GM19438 (cell line): ENCODE results near the gene PDLIM3.
"Not testable (repeated sequence)": the region's sequence is repeated elsewhere in the genome, so short reads cannot be mapped to it uniquely, and the experiment has no call there.

Experiments used
- ATAC-seq: cut with Tn5 transposase; IDR thresholded peaks from one replicate; pipeline ENCODE4 v1.9.1; 2021; ENCODE audit warnings: low read depth; ENCODE audit not compliant: unreplicated experiment

Gene PDLIM3

DNA sequence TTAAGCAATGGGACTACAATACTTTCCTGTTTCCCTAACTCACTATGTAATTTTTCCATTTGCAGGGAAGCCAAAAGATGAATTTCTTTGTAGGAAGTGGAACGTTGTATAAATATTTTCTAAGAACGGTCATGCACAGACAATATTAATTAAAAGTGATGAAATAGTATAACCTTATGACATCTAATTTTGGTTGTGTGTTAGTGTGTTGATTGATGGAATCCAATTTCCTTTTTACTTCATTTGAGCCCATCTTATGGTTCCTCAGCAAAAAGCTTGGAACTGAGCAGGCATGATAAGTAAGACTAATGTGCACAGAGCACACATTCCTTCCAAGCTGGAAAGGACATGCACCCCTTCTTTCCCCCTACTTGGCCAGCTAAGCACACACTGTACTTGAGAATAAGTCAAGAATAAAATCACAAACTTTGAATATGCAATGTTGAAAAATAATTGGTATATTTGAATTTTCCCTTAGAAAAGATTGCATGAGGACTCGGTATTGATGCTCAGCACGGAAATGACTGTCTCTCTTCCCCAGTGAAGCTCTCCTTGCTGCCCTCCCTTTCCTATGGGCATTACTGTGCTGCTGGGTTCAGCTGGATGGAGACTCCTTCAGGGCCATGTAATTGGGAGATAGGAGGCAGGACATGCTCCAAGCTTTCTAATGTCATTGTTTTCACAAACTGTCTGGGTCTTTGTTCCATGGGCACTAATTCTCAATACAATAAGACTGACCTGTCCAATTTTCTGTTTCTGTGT is 19.2 kb upstream of the PDLIM3 start:
- ATAC-seq = no peak

DNA sequence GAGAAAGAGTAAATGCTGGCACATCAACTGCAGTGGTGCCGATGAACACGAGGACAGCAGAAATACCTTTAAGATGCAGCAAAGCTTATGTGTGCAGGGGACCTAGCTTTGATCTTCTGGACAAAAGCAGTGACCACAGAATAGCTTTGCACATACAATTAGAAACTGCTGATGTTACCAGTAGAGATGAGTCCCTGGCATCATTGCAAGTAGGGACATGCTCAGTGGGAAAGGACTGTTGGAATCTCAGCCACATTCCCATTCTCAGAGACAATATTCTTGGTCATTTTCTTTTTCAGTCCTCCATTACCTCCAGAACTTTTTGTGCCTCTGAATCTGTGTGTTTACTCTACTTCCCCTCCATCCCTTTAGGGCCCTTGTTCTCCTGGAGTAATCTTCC is 16.9 kb upstream of the PDLIM3 start:
- no peak for ATAC-seq

- no peak for ATAC-seq
Observed at GRCh38 chr4:185550933-185551332, 15.6 kb upstream of the PDLIM3 start.

DNA sequence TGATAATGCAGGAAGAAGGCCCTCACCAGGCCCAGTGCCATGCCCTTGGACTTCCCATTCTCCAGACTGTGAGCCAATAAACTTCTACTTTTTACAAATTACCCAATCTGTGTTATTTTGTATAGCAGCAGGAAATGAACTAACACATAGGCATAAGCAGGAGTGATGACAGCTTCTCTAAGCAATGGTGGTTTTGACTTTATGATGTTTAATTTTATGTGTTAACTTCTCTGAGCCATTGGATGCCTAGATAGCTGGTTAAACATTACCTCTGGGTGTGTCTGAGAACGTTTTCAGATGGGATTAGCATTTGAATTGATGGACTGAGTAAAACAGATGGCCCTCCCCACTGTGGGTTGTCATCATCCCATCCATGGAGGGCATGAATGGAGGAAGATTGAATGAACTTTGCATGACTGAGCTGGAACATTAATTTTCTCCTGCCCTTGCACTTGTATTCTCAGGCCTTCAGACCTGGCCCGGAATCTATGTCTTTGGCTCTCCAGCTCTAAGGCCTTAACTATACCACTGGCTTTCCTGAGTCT is 13.9 kb upstream of the PDLIM3 start:
- ATAC-seq = no peak

DNA sequence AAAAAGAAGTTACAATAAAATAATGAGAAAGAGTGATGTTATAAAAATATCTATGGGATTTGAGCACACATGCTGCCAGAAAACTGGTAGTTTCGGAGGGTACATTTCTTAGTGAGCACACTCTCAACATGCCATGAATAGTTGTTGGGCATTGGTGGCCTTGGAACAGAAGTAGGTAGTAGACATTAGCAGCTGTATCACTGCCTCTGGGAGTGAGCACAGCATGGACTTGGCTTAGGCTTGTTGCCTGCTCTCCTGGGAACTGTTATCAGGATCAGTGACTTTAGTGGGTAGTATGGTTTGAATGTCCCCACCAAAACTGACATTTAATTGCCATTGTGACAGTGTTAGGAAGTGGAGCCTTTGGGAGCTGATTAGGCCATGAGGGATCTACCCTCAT is 13.3 kb upstream of the PDLIM3 start:
- ATAC-seq = no peak

DNA sequence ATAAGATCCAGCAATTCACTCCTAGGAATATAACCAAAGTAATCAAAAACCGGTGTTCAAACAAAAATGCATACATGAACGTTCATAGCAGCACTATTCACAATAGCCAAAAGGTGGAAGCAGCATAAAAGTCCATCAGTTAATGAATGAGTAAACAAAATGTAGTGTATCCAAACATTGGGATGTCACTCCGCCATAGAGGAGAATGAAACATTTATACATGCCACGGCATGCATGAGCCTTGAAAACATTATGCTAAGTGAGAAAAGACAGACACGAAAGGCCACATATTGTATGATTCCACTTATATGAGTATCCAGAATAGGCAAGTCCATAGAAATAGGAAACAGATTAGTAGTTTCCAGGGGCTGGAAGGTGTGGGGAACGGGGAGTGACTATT is 11.0 kb upstream of the PDLIM3 start:
- ATAC-seq = no peak

GRCh38 chr4:185542626-185543315 is 7.5 kb upstream of the PDLIM3 start:
- no peak for ATAC-seq

GRCh38 chr4:185541251-185541727 is 6.0 kb upstream of the PDLIM3 start:
- ATAC-seq = no peak

DNA sequence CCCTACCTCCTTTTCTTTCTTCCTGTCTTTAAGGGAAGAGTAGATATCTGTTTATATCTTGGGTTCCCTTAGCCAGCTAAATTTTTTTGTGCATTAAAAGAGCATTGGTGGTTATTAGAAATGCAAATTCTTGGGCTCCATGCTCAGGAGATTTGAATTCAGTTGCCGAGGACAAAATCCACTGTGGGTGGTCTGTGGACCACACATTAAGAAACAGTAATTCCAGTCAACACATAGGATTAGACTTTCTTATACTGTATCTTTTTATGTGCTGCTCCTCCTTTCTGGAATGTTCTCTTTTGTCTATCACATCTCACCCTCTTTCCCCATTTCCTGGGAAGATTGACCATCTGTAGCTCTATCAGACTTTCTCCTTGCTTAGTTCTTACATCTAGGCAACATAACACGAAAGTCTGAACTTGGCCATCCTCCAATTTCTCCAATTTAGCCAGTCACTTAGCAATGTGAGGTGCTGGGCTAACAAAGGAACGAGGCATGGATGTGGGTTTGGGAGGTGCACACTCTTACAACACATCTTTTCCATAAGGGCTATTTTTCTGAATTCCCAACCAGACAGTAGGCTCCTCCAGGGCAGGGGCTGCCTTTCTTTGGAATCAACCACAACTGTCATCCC is 5.3 kb upstream of the PDLIM3 start:
- ATAC-seq = no peak

DNA sequence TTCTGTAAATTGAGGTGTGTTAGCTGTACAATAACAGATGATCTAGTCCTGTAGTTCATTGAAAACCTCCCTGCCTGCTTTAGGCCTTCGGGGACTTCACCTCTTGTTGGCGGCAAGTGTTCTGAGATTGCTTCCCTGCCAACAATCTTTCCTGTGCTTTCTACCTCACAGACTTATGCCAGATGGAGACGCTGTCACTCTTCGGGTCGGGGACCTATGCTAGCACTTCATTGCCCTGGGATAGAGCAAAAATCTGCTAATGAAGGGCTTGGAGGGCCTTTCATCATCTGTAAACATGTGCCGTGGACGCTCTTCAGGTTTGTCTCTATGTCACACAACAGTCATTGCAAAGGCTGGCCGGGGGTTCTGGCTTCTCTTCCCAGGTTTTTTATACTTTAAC is 4.7 kb upstream of the PDLIM3 start:
- no peak for ATAC-seq

DNA sequence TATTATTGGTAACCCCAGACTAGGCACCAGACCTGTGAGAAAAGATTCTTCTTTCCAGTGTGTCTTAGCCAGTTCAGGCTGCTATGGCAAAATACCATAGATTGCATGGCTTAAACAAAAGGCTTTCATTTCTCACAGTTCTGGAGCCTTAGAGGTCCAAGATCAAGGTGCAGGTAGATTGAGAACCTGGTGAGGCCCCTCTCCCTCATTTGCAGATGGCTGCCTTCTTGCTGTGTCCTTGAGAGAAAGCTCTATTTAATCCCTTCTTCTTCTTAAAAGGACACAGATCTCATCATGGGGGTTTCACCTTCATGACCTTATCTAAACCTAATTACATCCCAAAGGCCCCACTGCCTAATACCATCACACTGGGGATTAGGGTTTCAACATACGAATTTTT is 3.5 kb upstream of the PDLIM3 start:
- ATAC-seq = no peak

DNA sequence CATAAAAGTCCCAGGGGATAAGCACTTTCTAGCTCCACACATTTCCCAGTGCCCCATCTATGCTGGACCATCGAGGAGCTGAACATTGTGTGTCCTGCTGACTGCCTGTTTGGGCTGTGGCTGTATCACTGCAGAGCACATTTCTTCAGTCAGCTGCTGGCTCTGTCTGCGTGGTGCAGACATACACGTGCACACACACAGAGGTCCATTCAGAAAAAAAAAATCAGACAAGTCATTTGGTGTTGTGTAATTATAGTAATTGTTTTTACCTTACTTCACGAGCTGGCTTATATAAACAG is 1.1 kb upstream of the PDLIM3 start:
- no peak for ATAC-seq

DNA sequence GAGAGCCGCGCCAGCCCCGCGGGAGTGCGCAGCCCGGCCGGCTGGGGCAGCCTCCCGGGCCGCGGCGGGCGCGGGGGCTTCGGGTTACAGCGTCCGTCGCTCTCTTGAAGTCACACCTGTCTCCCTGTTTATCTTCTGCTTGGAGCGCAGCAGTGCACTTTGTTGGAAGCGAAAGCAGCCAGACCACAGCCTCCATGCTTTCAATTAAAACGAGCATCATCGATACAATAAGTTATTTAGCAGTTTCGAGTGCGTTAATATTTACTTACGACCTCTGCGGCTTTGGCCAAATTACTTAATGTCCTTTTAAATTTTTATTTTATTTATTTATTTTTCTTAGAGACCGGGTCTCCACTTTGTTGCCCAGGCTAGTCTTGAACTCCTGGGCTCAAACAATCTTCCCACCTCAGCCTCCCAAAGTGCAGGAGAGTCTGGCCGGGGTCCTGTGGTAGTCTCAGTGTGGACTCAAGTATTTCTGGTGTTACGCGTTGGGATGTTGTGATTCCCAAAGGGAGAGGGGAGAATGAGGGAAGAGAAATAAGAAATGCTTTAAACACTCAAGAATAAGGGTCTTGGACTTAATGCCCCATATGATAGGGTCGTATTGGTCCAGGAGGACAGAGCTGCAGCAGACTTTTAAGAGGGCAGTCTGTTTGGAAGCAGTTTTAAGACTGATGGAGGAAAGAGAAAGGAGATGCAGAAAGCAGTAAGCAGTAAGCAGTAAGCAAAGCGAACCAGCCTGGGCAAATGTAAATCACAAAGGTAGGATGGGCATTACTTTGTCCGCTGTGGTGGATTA is 504 bp upstream of the PDLIM3 start:
- ATAC-seq = no peak

DNA sequence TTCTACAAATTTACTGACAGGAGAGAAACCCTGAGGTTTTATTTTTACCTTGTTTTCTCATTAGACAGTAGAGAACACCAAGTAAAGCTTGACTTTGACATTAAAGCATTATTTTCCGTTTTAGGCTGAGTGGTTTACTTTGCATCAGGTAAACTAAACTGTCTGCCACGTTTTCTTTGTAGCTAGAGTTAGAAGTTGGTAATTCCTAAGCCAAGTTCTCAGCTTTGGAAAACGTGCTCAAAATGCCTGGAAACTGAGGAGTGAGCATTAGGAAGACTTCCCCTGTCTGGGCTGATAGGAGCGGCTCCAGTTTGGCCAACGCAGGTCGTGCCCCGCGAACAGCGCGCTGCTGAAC is 819 bp downstream of the PDLIM3 start:
- ATAC-seq = no peak

- ATAC-seq = no peak
Observed at GRCh38 chr4:185532795-185533324, 2.4 kb downstream of the PDLIM3 start.

DNA sequence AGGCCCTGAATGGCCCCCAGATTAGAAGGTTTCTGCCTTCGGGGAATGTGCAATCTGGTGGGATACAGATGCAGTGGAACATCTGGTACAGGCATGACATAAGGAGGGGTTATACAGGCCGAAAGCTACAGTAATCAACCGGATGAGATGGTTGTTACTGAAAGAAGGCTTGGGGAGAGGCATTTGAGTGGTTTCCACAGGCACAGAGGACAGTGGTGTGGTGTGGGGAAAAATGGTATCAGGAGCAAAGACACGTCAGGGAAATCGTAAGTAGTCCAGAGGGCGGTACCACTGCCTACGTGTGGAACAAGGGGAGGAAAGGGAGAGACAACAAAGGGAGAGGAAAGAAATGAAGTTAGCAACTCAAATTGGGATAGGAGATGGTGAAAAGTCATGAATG is 3.0 kb downstream of the PDLIM3 start:
- ATAC-seq = no peak

DNA sequence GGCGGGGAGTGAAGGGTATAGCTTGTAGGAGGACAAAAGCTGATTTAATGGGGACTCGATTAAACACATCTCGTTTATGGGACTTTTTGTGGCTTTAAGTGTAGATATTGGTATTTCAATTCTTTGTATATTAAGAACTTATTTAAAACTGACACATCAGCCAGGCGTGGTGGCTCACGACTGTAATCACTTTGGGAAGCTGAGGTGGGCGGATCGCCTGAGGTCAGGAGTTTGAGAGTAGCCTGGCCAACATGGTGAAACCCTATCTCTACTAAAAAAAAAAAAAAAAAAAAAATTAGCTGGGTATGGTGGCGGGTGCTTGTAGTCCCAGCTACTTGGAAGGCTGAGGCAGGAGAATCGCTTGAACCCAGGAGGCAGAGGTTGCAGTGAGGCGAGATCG is 3.7 kb downstream of the PDLIM3 start:
- ATAC-seq = not testable (repeated sequence)

DNA sequence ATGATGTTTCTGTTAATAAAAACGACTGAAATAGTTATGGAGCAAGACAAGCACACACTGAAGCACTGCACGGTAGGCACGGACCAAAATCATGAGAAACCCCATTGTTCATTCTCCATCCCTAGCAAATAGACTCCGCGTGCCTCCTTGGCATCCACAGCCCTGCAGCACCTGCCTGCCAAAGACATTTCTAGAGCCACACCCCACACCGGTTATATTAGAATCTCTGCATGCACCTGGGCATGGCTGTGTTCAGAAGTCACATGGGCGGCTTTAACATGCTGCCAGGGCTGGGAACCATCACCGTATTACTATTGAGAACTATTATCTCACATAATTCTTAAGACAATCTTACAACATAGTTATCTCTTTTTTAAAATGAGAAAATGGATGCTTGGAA is 5.9 kb downstream of the PDLIM3 start:
- no peak for ATAC-seq

- ATAC-seq = no peak
Observed at GRCh38 chr4:185524888-185525863, 10.1 kb downstream of the PDLIM3 start.

- no peak for ATAC-seq
Observed at GRCh38 chr4:185523862-185524261, 11.4 kb downstream of the PDLIM3 start.
